ENCODE measurements around the gene PRKD3. TPM values are rescaled to one million over a fixed set of nuclear protein-coding genes. Genes with fewer than 3 reads are reported as not detected.
A peak's percentile ranks its signal among the peaks of the same experiment; 100 is the strongest.

PRKD3 gene
- total and polyA plus RNA-seq, 2 donors (not counting 1 experiment from before 2014, with no cell fraction given) = 48.0 to 67.7 TPM

- H3K4me1 ChIP-seq (ENCODE audit: control insufficient read depth, extremely low read depth, insufficient read depth, low read length) = peaks cover 2% of the 10 kb centered on the region
Observed at GRCh38 chr2:37326285-37326684, 1.7 kb upstream of the PRKD3 start.

GRCh38 chr2:37325625-37326071 is 1.0 kb upstream of the PRKD3 start:
- Histone ChIP-seq H3K4me2 (ENCODE audit: extremely low read depth, insufficient read depth, low read length) (peak overlapping the region; percentile 87), H3K9me3 (ENCODE audit: control insufficient read depth, insufficient read depth, low read depth, low read length) (no peaks in the 10 kb centered on the region), H3K36me3 (ENCODE audit: control insufficient read depth, insufficient read depth, low read length) (no peaks in the 10 kb centered on the region), H3K27me3 (ENCODE audit: control insufficient read depth, insufficient read depth, low read length) (no peaks in the 10 kb centered on the region), H3K79me2 (ENCODE audit: control insufficient read depth, insufficient read depth, low read length) (peaks cover 33% of the 10 kb centered on the region), H3K4me3 (replicated peaks in 1 of 4; ENCODE audit: control extremely low read depth in 1 of 4, insufficient read depth in 1 of 4, low read depth in 3 of 4, low read length in 4 of 4) (peak overlapping the region; percentile 58 to 74 (median 66)), H3K4me1 (ENCODE audit: control insufficient read depth, extremely low read depth, insufficient read depth, low read length) (peaks cover 2% of the 10 kb centered on the region), H3K27ac (ENCODE audit: insufficient read depth, low read length) (peak overlapping the region; percentile 37), H2AFZ (ENCODE audit: low read length) (peak overlapping the region; percentile 95), H3K9ac (ENCODE audit: insufficient read depth, low read length) (no peak overlapping the region), H4K20me1 (ENCODE audit: control insufficient read depth, extremely low read depth, insufficient read depth, low read length) (no peaks in the 10 kb centered on the region)
- TF ChIP-seq EZH2 (IDR thresholded peaks at IDR 0.05; ENCODE audit: low read length, missing control alignments) (no peak), CTCF (conservative IDR thresholded peaks at IDR 0.05 in 1 of 2, IDR thresholded peaks at IDR 0.05 in 1 of 2; ENCODE audit: low read depth in 1 of 2, low read length in 2 of 2) (no peak)
- DNase-seq (ENCODE audit: low read depth in 2 of 2) = no peak

More at GRCh38 chr2:37326285-37326684, 1.7 kb upstream of the PRKD3 start:
- H4K20me1 ChIP-seq (ENCODE audit: control insufficient read depth, extremely low read depth, insufficient read depth, low read length) = no peaks in the 10 kb centered on the region
- no peaks in the 10 kb centered on the region for H3K9me3 ChIP-seq (ENCODE audit: control insufficient read depth, insufficient read depth, low read depth, low read length)
- H3K27me3 ChIP-seq (ENCODE audit: control insufficient read depth, insufficient read depth, low read length) = no peaks in the 10 kb centered on the region
- H3K27ac ChIP-seq (ENCODE audit: insufficient read depth, low read length) = peak overlapping the region; percentile 20
- TF ChIP-seq EZH2 (IDR thresholded peaks at IDR 0.05; ENCODE audit: low read length, missing control alignments) = no peak
- no peak for TF ChIP-seq CTCF (conservative IDR thresholded peaks at IDR 0.05 in 1 of 2, IDR thresholded peaks at IDR 0.05 in 1 of 2; ENCODE audit: low read depth in 1 of 2, low read length in 2 of 2)
- H3K9ac ChIP-seq (ENCODE audit: insufficient read depth, low read length) = no peak overlapping the region
- DNase-seq (ENCODE audit: low read depth in 2 of 2) = peak; percentile 71 to 91
- H3K36me3 ChIP-seq (ENCODE audit: control insufficient read depth, insufficient read depth, low read length) = no peaks in the 10 kb centered on the region
- H3K79me2 ChIP-seq (ENCODE audit: control insufficient read depth, insufficient read depth, low read length) = peaks cover 27% of the 10 kb centered on the region
- peak overlapping the region; percentile 71 for H2AFZ ChIP-seq (ENCODE audit: low read length)
- peak overlapping the region; percentile 81 for H3K4me2 ChIP-seq (ENCODE audit: extremely low read depth, insufficient read depth, low read length)
- peak overlapping the region in 3 of 4 experiments; percentile 7 to 74 (median 22) for H3K4me3 ChIP-seq (replicated peaks in 1 of 4; ENCODE audit: control extremely low read depth in 1 of 4, insufficient read depth in 1 of 4, low read depth in 3 of 4, low read length in 4 of 4)

- DNase-seq (ENCODE audit: low read depth in 2 of 2) = peak; percentile 68 to 78
- Histone ChIP-seq H3K27ac (ENCODE audit: insufficient read depth, low read length) (peak overlapping the region; percentile 41), H3K9me3 (ENCODE audit: control insufficient read depth, insufficient read depth, low read depth, low read length) (no peaks in the 10 kb centered on the region), H3K4me1 (ENCODE audit: control insufficient read depth, extremely low read depth, insufficient read depth, low read length) (peaks cover 2% of the 10 kb centered on the region), H3K36me3 (ENCODE audit: control insufficient read depth, insufficient read depth, low read length) (no peaks in the 10 kb centered on the region), H4K20me1 (ENCODE audit: control insufficient read depth, extremely low read depth, insufficient read depth, low read length) (no peaks in the 10 kb centered on the region), H3K79me2 (ENCODE audit: control insufficient read depth, insufficient read depth, low read length) (peaks cover 40% of the 10 kb centered on the region), H3K9ac (ENCODE audit: insufficient read depth, low read length) (peak overlapping the region; percentile 76), H3K27me3 (ENCODE audit: control insufficient read depth, insufficient read depth, low read length) (no peaks in the 10 kb centered on the region), H3K4me3 (replicated peaks in 1 of 4; ENCODE audit: control extremely low read depth in 1 of 4, insufficient read depth in 1 of 4, low read depth in 3 of 4, low read length in 4 of 4) (peak overlapping the region; percentile 18 to 77 (median 66)), H2AFZ (ENCODE audit: low read length) (no peak overlapping the region), H3K4me2 (ENCODE audit: extremely low read depth, insufficient read depth, low read length) (no peak overlapping the region)
- no peak for TF ChIP-seq EZH2 (IDR thresholded peaks at IDR 0.05; ENCODE audit: low read length, missing control alignments)
- TF ChIP-seq CTCF (conservative IDR thresholded peaks at IDR 0.05 in 1 of 2, IDR thresholded peaks at IDR 0.05 in 1 of 2; ENCODE audit: low read depth in 1 of 2, low read length in 2 of 2) = no peak
Observed at GRCh38 chr2:37324536-37324785, 172 bp downstream of the PRKD3 start.

Measured in fibroblast of lung (primary cell).